Fibroblast of lung (primary cell): Measurements from ENCODE around the gene VPS41.

Experiments
- EZH2 ChIP-seq: IDR thresholded peaks from 2 replicates; pipeline ENCODE4 v1.5.1; 2012; ENCODE audit warnings: low read length, control low read depth, mild to moderate bottlenecking; ENCODE audit errors: missing control alignments
- TF ChIP-seq, protein P1 (sequence below), 2 donors: IDR thresholded peaks in 1 of 2; conservative IDR thresholded peaks in 1 of 2; 1 replicate in 1 of 2; 2 replicates in 1 of 2; pipeline ENCODE4 v1.5.1; 2011 to 2012; ENCODE audit warnings: low read length in 2 of 2, control low read depth in 1 of 2, inconsistent platforms in 1 of 2, low read depth in 1 of 2, mild to moderate bottlenecking in 1 of 2

DNA sequence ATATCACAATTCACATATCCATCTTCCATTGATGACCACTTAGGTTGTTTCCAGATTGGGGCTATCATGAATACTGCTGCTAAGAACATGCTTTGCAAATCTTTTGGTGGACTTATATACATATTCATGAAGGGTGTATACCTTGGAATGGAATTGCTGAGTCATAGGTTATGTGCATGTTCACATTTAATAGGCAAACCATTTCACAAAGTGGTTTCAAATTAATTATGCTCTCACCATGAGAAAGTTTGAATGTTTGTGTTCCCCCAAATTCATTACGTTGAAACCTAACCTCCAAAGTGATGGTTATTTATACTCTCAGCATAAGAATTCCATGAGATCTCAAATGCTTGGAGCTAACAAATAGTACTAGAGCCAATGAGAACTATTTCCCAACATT is 86.4 kb downstream of the VPS41 start:
- TF ChIP-seq, protein P1, sequence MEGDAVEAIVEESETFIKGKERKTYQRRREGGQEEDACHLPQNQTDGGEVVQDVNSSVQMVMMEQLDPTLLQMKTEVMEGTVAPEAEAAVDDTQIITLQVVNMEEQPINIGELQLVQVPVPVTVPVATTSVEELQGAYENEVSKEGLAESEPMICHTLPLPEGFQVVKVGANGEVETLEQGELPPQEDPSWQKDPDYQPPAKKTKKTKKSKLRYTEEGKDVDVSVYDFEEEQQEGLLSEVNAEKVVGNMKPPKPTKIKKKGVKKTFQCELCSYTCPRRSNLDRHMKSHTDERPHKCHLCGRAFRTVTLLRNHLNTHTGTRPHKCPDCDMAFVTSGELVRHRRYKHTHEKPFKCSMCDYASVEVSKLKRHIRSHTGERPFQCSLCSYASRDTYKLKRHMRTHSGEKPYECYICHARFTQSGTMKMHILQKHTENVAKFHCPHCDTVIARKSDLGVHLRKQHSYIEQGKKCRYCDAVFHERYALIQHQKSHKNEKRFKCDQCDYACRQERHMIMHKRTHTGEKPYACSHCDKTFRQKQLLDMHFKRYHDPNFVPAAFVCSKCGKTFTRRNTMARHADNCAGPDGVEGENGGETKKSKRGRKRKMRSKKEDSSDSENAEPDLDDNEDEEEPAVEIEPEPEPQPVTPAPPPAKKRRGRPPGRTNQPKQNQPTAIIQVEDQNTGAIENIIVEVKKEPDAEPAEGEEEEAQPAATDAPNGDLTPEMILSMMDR (conservative IDR thresholded peaks at IDR 0.05 in 1 of 2, IDR thresholded peaks at IDR 0.05 in 1 of 2; ENCODE audit: low read depth in 1 of 2, low read length in 2 of 2) = no peak
- TF ChIP-seq EZH2 = no peak
